ENCODE results near the gene CAMK4. TPM values are rescaled to one million over a fixed set of nuclear protein-coding genes. Genes with fewer than 3 reads are reported as not detected.

Gene CAMK4
- polyA plus RNA-seq, 1 donor (not counting 4 experiments of a cell fraction or from before 2014, with no cell fraction given), result 0.45 TPM

- Histone ChIP-seq H3K4me1 (ENCODE audit: control insufficient read depth, extremely low read depth, insufficient read depth, low read length) (peaks cover 9% of the 10 kb centered on the region), H3K27ac (ENCODE audit: control insufficient read depth, insufficient read depth, low read length) (peak overlapping the region; percentile 49), H3K9me3 (ENCODE audit: control insufficient read depth, low read depth, low read length) (no peaks in the 10 kb centered on the region), H3K9me1 (ENCODE audit: control insufficient read depth, extremely low read depth, insufficient read depth, low read length) (no peaks in the 10 kb centered on the region), H3K9ac (ENCODE audit: control insufficient read depth, extremely low read depth, insufficient read depth, low read length) (no peak overlapping the region), H4K20me1 (ENCODE audit: control insufficient read depth, extremely low read depth, insufficient read depth, low read length) (no peaks in the 10 kb centered on the region), H3K4me2 (ENCODE audit: control insufficient read depth, extremely low read depth, insufficient read depth, low read depth, low read length) (peak overlapping the region; percentile 55), H3K36me3 (ENCODE audit: control insufficient read depth in 2 of 2, extremely low read depth in 1 of 2, insufficient read depth in 2 of 2, low read length in 2 of 2) (no peaks in the 10 kb centered on the region), H3K79me2 (ENCODE audit: control insufficient read depth, insufficient read depth, low read length) (no peaks in the 10 kb centered on the region), H3K27me3 (ENCODE audit: control insufficient read depth, extremely low read depth, insufficient read depth, low read length) (no peaks in the 10 kb centered on the region), H2AFZ (ENCODE audit: control insufficient read depth, low read length) (peak overlapping the region; percentile 95), H3K4me3 (ENCODE audit: control insufficient read depth in 2 of 3, extremely low read depth in 1 of 3, insufficient read depth in 2 of 3, low read depth in 1 of 3, low read length in 3 of 3) (no peak overlapping the region)
- DNase-seq (ENCODE audit: low read depth, low spot score) (no peak), FAIRE-seq (peak; percentile 83)
- TF ChIP-seq CTCF (optimal IDR thresholded peaks at IDR 0.05 in 1 of 3, IDR thresholded peaks at IDR 0.05 in 1 of 3, conservative IDR thresholded peaks at IDR 0.05 in 1 of 3; ENCODE audit: extremely low read depth in 1 of 3, insufficient read depth in 2 of 3, low read length in 3 of 3), result no peak
- TF ChIP-seq EZH2 (IDR thresholded peaks at IDR 0.05; ENCODE audit: low read length), result no peak
- dilution Hi-C loops (cut with MboI; ENCODE audit: extremely low pct_ligation_motif_present, low sequenced_read_pairs), result no loop called here
These were observed 306.1 kb downstream of the CAMK4 start for GRCh38 chr5:111530298-111530740.

DNA sequence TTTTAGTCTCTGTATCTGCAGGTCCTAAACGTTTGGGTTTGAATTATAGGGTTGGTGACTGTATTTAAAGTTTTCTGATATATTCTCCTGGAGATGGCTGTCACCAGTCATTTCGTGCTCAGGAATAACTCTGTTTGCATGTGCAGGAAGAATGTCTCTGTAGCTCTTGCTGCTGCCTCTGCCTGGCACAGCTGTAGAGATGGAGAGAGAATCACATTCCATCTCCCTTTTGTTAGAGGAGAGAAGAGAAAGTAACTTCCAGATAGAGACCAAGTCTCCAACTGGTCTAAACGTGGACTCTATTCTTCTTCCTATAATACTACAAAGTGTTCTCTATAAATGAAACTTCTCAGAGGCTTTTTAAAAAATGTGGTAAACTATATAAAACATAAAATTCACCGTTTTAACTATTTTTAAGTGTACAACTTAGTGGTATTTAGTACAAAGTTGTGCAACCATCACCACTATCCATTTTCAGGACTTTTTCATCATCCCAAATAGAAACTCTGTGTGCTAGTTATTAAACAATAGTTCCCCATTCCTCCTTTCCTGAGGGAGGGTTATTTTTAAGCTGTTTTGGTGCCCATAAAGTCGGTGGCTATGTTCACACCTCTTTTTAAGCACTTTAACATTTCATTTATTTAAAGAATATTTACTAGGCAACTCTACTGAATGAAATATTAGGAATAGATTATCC, 308.9 kb downstream of the CAMK4 start:
- H3K27me3 ChIP-seq (ENCODE audit: control insufficient read depth, extremely low read depth, insufficient read depth, low read length), result no peaks in the 10 kb centered on the region
- H3K79me2 ChIP-seq (ENCODE audit: control insufficient read depth, insufficient read depth, low read length), result no peaks in the 10 kb centered on the region
- DNase-seq (ENCODE audit: low read depth, low spot score) (no peak), FAIRE-seq (no peak)
- no peak overlapping the region for H3K9ac ChIP-seq (ENCODE audit: control insufficient read depth, extremely low read depth, insufficient read depth, low read length)
- H3K9me3 ChIP-seq (ENCODE audit: control insufficient read depth, low read depth, low read length), result no peaks in the 10 kb centered on the region
- H3K4me2 ChIP-seq (ENCODE audit: control insufficient read depth, extremely low read depth, insufficient read depth, low read depth, low read length), result no peak overlapping the region
- H3K9me1 ChIP-seq (ENCODE audit: control insufficient read depth, extremely low read depth, insufficient read depth, low read length), result no peaks in the 10 kb centered on the region
- no peaks in the 10 kb centered on the region for H3K36me3 ChIP-seq (ENCODE audit: control insufficient read depth in 2 of 2, extremely low read depth in 1 of 2, insufficient read depth in 2 of 2, low read length in 2 of 2)
- no peak overlapping the region for H2AFZ ChIP-seq (ENCODE audit: control insufficient read depth, low read length)
- H3K4me3 ChIP-seq (ENCODE audit: control insufficient read depth in 2 of 3, extremely low read depth in 1 of 3, insufficient read depth in 2 of 3, low read depth in 1 of 3, low read length in 3 of 3), result no peak overlapping the region
- H3K27ac ChIP-seq (ENCODE audit: control insufficient read depth, insufficient read depth, low read length), result no peak overlapping the region
- dilution Hi-C loops (cut with MboI; ENCODE audit: extremely low pct_ligation_motif_present, low sequenced_read_pairs), result no loop called here
- TF ChIP-seq CTCF (optimal IDR thresholded peaks at IDR 0.05 in 1 of 3, IDR thresholded peaks at IDR 0.05 in 1 of 3, conservative IDR thresholded peaks at IDR 0.05 in 1 of 3; ENCODE audit: extremely low read depth in 1 of 3, insufficient read depth in 2 of 3, low read length in 3 of 3), result no peak
- no peak for TF ChIP-seq EZH2 (IDR thresholded peaks at IDR 0.05; ENCODE audit: low read length)
- peaks cover 9% of the 10 kb centered on the region for H3K4me1 ChIP-seq (ENCODE audit: control insufficient read depth, extremely low read depth, insufficient read depth, low read length)
- H4K20me1 ChIP-seq (ENCODE audit: control insufficient read depth, extremely low read depth, insufficient read depth, low read length), result no peaks in the 10 kb centered on the region

Data from keratinocyte (primary cell).